ENCODE results near the gene NSL1. TPM values are rescaled to one million over a fixed set of nuclear protein-coding genes. Genes with fewer than 3 reads are reported as not detected.
A peak's percentile ranks its signal among the peaks of the same experiment; 100 is the strongest.

NSL1 gene
- total RNA-seq, 1 donor from 2014 or later, result 77.6 TPM

DNA sequence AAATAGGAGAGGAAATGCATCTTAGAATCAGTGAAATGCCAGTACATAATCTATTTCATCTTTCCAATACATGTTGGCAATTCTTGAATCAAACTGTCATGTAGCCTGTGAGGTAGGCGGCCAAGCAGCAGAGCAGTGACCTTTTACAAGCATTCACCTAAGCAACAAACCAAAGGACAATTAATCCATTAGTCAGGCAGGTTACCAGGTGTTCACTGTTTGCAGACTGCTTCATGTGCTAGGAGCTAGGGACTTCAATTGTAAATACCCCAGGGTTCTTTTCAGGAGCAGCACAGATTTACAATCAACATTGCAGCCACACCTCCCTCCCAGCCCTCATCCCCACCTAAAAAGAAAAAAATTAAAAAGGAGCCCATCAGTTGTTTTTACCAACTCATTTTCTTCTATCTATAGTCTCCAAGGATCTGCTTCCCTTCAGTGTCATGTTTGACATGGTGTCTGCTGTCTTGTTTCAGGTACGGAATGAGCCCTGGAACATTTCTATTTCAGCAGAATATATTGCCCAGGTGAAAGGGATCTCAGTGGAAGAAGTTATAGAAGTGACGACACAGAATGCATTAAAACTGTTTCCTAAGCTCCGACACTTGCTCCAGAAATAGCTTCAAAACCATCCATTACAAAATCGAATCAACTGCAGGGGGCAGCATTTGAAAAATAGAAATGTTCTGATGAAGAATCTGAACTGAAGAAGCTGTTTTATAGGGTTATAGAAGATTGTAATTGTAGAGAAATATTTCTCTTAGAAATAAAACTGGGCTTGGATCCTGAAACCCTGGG lies 23.2 kb upstream of the NSL1 start:
- Mint-ChIP-seq H3K27ac (no peak overlapping the region), H3K36me3 (no peaks in the 10 kb centered on the region), H3K9me3 (no peaks in the 10 kb centered on the region), H3K4me3 (no peak overlapping the region), H3K27me3 (ENCODE audit: insufficient read depth, low read depth) (peaks cover 3% of the 10 kb centered on the region), H3K4me1 (peaks cover 7% of the 10 kb centered on the region)
- Histone ChIP-seq H3K27ac (no peak overlapping the region), H3K4me1 (no peaks in the 10 kb centered on the region), H3K9me3 (ENCODE audit: low read depth) (no peaks in the 10 kb centered on the region), H3F3A (ENCODE audit: low read depth) (peaks cover 10% of the 10 kb centered on the region), H4K20me1 (ENCODE audit: low read depth) (no peaks in the 10 kb centered on the region), H2AFZ (replicated peaks) (no peak overlapping the region), H3K36me3 (no peaks in the 10 kb centered on the region), H3K27me3 (no peaks in the 10 kb centered on the region), H3K4me3 (no peak overlapping the region), H3K9ac (no peak overlapping the region), H3K79me2 (ENCODE audit: low read depth) (no peaks in the 10 kb centered on the region), H3K4me2 (no peak overlapping the region)
- TF ChIP-seq EZH2phosphoT487 (IDR thresholded peaks at IDR 0.05), result no peak
- peak; percentile 58 for TF ChIP-seq CTCF (IDR thresholded peaks at IDR 0.05)
- no peak for DNase-seq (ENCODE audit: low spot score)

- Histone ChIP-seq H3K9me3 (ENCODE audit: low read depth) (no peaks in the 10 kb centered on the region), H3K79me2 (ENCODE audit: low read depth) (no peaks in the 10 kb centered on the region), H4K20me1 (ENCODE audit: low read depth) (no peaks in the 10 kb centered on the region), H3K27me3 (no peaks in the 10 kb centered on the region), H3K4me2 (no peak overlapping the region), H3F3A (ENCODE audit: low read depth) (no peaks in the 10 kb centered on the region), H3K36me3 (peaks cover 7% of the 10 kb centered on the region), H2AFZ (replicated peaks) (no peak overlapping the region), H3K4me3 (no peak overlapping the region), H3K9ac (no peak overlapping the region), H3K4me1 (no peaks in the 10 kb centered on the region), H3K27ac (no peak overlapping the region)
- Mint-ChIP-seq H3K27ac (no peak overlapping the region), H3K9me3 (no peaks in the 10 kb centered on the region), H3K4me1 (peaks cover 4% of the 10 kb centered on the region), H3K4me3 (no peak overlapping the region), H3K27me3 (ENCODE audit: insufficient read depth, low read depth) (peaks cover 2% of the 10 kb centered on the region), H3K36me3 (peaks cover 6% of the 10 kb centered on the region)
- no peak for DNase-seq (ENCODE audit: low spot score)
- TF ChIP-seq EZH2phosphoT487 (IDR thresholded peaks at IDR 0.05), result no peak
- no peak for TF ChIP-seq EZH2 (IDR thresholded peaks at IDR 0.05)
- TF ChIP-seq CTCF (IDR thresholded peaks at IDR 0.05), result no peak
Observed at GRCh38 chr1:212805767-212806166, 14.2 kb upstream of the NSL1 start.

- H3K4me1 ChIP-seq, result no peaks in the 10 kb centered on the region
- TF ChIP-seq EZH2 (IDR thresholded peaks at IDR 0.05), result no peak
- TF ChIP-seq CTCF (IDR thresholded peaks at IDR 0.05), result no peak
Observed at GRCh38 chr1:212797681-212798080, 6.1 kb upstream of the NSL1 start.

More at GRCh38 chr1:212797681-212798080, 6.1 kb upstream of the NSL1 start:
- no peaks in the 10 kb centered on the region for H3K79me2 ChIP-seq (ENCODE audit: low read depth)
- H3K36me3 Mint-ChIP-seq, result peaks cover 5% of the 10 kb centered on the region
- peaks cover 8% of the 10 kb centered on the region for H3K36me3 ChIP-seq
- H3K9me3 ChIP-seq (ENCODE audit: low read depth), result no peaks in the 10 kb centered on the region
- no peak overlapping the region for H3K4me3 ChIP-seq
- no peak overlapping the region for H3K4me2 ChIP-seq
- H3K27me3 Mint-ChIP-seq (ENCODE audit: insufficient read depth, low read depth), result no peaks in the 10 kb centered on the region
- no peak overlapping the region for H3K9ac ChIP-seq
- peaks cover 7% of the 10 kb centered on the region for H3K4me1 Mint-ChIP-seq
- H3K4me3 Mint-ChIP-seq, result no peak overlapping the region
- no peak overlapping the region for H3K27ac ChIP-seq
- H3K9me3 Mint-ChIP-seq, result no peaks in the 10 kb centered on the region
- no peak for DNase-seq (ENCODE audit: low spot score)
- no peaks in the 10 kb centered on the region for H3K27me3 ChIP-seq
- H3K27ac Mint-ChIP-seq, result no peak overlapping the region
- no peaks in the 10 kb centered on the region for H3F3A ChIP-seq (ENCODE audit: low read depth)
- no peak overlapping the region for H2AFZ ChIP-seq (replicated peaks)
- no peaks in the 10 kb centered on the region for H4K20me1 ChIP-seq (ENCODE audit: low read depth)
